H7 (cell line): ENCODE results near the gene ITIH5. TPM values are rescaled to one million over a fixed set of nuclear protein-coding genes. Genes with fewer than 3 reads are reported as not detected.

Source experiments
- DNase-seq: peaks from one replicate; pipeline ENCODE4 v3.0.0; 2012
- H3K27me3 ChIP-seq: 2 replicates; pipeline ENCODE4 v1.6.0; 2011; ENCODE audit warnings: mild to moderate bottlenecking, low read length; ENCODE audit not compliant: control insufficient read depth, insufficient read depth
- H3K36me3 ChIP-seq: replicated peaks from 2 replicates; pipeline ENCODE4 v1.5.1; 2011; ENCODE audit warnings: low read length; ENCODE audit not compliant: control insufficient read depth, insufficient read depth
- H3K4me3 ChIP-seq: 2 replicates; pipeline ENCODE4 v1.5.1; 2011; ENCODE audit warnings: low read depth, mild to moderate bottlenecking, control low read depth, low read length, moderate library complexity; ENCODE audit not compliant: insufficient read depth
- total RNA-seq: library from RNA; depleted of rRNA; stranded (reverse); fragments of >200 nt; shearing (Covaris generic); gene quantifications from 2 replicates; pipeline ENCODE4 v1.2.3, GENCODE V29; 2014

Gene ITIH5
- total RNA-seq, 1 experiment from 2014 or later, result 1.9 TPM

GRCh38 chr10:7571981-7572380, 94.8 kb downstream of the ITIH5 start:
- Histone ChIP-seq H3K27me3 (no peaks in the 10 kb centered on the region), H3K36me3 (no peaks in the 10 kb centered on the region), H3K4me3 (no peak overlapping the region)
- DNase-seq, result no peak

DNA sequence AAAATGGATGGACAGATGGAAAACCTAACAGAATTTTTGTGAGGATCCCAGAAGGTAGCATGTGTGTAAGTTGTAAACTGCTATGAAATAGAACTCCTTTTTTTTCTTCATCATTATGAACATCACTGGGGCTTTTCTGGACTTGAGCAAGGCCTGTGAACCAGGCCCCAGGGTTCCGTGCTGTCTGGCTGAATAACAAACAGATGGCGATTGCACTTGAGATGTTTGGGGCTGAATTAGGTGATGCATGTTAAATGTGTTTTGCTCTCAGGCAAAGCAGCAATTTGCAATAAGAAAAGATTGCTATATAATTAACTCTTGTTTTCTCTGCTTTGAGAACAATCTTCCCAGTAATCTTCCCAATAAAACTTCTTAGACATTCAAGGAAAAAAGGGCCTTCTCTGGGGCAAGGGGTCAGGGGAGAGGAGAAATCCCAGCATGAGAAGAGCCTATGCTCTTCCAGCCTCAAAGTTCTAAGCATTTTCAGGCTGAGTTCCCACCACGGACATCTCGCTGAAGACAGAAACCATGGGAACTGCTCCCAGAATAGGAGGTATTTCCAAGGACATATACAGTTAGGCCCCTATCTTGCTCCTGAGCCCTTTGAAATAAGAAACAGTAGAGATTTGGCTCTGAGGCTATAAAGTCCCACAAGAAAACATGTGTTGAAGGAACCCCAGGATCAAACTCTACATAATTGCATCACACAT, 98.7 kb downstream of the ITIH5 start:
- H3K4me3 ChIP-seq, result no peak overlapping the region
- H3K36me3 ChIP-seq, result no peaks in the 10 kb centered on the region
- H3K27me3 ChIP-seq, result no peaks in the 10 kb centered on the region
- no peak for DNase-seq

GRCh38 chr10:7566891-7567290, 99.9 kb downstream of the ITIH5 start:
- Histone ChIP-seq H3K27me3 (no peaks in the 10 kb centered on the region), H3K4me3 (no peak overlapping the region), H3K36me3 (no peaks in the 10 kb centered on the region)
- DNase-seq, result no peak

DNA sequence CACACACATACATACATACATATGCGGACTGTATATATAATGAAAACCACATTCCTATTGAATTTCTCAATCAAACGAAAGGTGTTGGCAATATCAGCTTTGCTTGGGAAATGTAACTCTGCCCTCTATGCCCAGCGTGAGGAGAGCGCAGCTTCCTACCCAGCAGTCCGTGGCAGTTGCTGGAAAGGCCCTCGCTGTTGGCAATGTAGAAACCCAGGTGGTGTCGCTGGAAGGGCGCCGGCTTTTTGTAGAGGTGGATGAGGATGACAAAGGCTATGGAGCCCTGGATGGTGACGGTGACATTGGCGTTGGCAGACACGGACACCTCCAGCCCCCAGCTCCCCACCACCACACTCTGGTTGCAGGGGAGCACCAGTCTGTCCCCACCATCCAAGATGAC, 100.9 kb downstream of the ITIH5 start:
- Histone ChIP-seq H3K27me3 (no peaks in the 10 kb centered on the region), H3K4me3 (no peak overlapping the region), H3K36me3 (no peaks in the 10 kb centered on the region)
- DNase-seq, result no peak

GRCh38 chr10:7563770-7564169, 103.0 kb downstream of the ITIH5 start:
- H3K4me3 ChIP-seq, result no peak overlapping the region
- no peak for DNase-seq

DNA sequence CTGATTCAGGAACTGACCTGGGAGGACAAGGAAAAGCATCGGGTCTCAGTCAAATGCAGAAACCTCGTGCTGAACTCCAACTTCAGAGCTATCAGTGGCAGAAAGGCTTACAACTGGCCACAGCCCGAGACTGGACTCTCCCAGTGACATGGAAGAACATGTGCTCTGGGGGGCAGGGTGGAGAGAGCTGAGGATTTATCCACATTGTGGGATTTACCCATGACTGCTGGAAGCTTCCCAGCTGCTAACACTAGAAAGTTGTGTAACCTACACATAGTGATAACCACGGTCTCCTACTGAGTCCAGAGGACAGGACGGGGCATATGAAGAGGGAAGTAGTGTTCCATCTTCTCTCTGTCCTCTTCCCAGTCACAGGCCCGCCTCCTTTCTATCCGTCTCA, 103.4 kb downstream of the ITIH5 start:
- no peaks in the 10 kb centered on the region for H3K36me3 ChIP-seq
- H3K27me3 ChIP-seq, result no peaks in the 10 kb centered on the region
- H3K4me3 ChIP-seq, result no peak overlapping the region
- no peak for DNase-seq

More at GRCh38 chr10:7563770-7564169, 103.0 kb downstream of the ITIH5 start:
- H3K36me3 ChIP-seq, result no peaks in the 10 kb centered on the region
- no peaks in the 10 kb centered on the region for H3K27me3 ChIP-seq

- DNase-seq, result no peak
- H3K36me3 ChIP-seq, result no peaks in the 10 kb centered on the region
- no peaks in the 10 kb centered on the region for H3K27me3 ChIP-seq
- no peak overlapping the region for H3K4me3 ChIP-seq
Measured at GRCh38 chr10:7561985-7562384, 104.8 kb downstream of the ITIH5 start.

DNA sequence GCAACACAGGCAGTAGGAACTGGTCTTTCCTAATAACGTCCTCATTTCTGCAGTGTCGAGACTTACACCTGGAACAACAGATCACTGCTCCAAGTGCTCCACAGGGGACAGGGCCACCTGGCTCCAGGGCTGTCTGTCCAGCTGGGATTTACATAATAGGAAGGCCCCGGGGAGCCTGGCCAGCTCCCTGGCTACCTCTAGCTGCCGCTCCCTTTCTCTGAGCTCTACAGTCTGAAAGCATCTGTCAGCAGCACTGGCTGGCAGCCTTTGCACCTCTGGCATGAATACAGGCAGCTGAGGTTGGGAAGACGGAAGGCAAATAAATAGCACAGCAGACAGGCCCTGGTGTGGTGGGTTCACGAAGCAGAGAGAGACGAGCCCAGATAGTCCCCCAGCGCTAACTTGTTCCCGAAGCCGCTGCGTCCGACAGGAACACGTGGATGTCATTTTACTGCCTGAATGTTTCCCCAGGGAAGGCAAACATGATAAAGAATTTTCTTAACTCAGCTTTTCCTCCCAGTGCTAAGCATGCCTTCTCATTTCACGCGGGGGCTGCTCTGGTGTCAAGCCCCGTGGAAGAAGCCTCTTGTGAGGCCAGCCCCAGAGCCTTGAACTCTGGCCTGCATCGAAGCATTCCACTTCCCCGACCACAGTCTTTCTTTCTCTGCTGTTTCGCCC, 105.4 kb downstream of the ITIH5 start:
- no peak overlapping the region for H3K4me3 ChIP-seq
- no peaks in the 10 kb centered on the region for H3K27me3 ChIP-seq
- DNase-seq, result peak; percentile 51
- no peaks in the 10 kb centered on the region for H3K36me3 ChIP-seq

- H3K27me3 ChIP-seq, result no peaks in the 10 kb centered on the region
- DNase-seq, result no peak
- no peak overlapping the region for H3K4me3 ChIP-seq
- no peaks in the 10 kb centered on the region for H3K36me3 ChIP-seq
Measured at GRCh38 chr10:7560519-7560918, 106.2 kb downstream of the ITIH5 start.

GRCh38 chr10:7559386-7559785, 107.4 kb downstream of the ITIH5 start:
- H3K27me3 ChIP-seq, result no peaks in the 10 kb centered on the region
- no peaks in the 10 kb centered on the region for H3K36me3 ChIP-seq
- H3K4me3 ChIP-seq, result no peak overlapping the region
- DNase-seq, result no peak

DNA sequence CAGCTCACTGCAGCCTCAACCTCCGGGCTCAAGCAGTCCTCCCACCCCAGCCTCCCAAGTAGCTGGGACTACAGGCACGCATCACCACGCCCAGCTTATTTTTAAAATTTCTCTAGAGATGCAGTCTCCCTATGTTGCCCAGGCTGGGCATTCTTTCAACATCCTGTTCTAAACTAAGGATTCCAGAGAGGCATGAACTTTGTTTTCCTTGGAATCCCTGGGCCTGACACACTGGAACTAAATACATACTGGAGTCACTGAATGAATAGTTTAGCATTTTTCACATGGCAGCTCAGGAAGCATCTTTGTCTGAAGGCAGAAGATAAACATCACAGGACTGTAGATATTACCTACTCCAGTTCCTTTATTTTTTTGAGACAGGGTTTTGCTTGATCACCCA, 108.7 kb downstream of the ITIH5 start:
- Histone ChIP-seq H3K36me3 (no peaks in the 10 kb centered on the region), H3K27me3 (no peaks in the 10 kb centered on the region), H3K4me3 (no peak overlapping the region)
- DNase-seq, result no peak

DNA sequence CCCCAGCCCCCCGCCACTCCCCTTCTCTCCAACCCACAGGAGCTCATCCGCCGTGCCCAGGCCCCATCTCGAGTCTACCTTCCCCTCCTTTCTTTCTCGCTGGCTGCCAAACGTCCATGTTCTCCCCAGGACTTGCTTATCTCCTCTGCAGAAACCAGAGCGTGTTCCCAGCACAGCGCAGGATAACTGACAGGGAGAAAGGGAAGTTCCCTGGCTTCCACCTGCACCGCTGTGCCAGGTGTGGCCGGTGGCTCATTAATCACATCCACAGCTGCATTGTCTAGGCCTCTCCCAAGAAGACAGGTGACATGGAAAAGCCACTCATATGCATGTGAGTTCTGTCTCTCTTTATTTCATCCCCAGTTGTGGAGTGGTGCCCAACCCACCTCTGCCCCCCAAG, 113.2 kb downstream of the ITIH5 start:
- H3K36me3 ChIP-seq, result no peaks in the 10 kb centered on the region
- no peaks in the 10 kb centered on the region for H3K27me3 ChIP-seq
- no peak overlapping the region for H3K4me3 ChIP-seq
- no peak for DNase-seq

GRCh38 chr10:7551950-7552716, 114.6 kb downstream of the ITIH5 start:
- no peaks in the 10 kb centered on the region for H3K36me3 ChIP-seq
- H3K27me3 ChIP-seq, result no peaks in the 10 kb centered on the region
- DNase-seq, result peak; percentile 73
- no peak overlapping the region for H3K4me3 ChIP-seq

GRCh38 chr10:7551289-7551688, 115.5 kb downstream of the ITIH5 start:
- DNase-seq, result no peak
- Histone ChIP-seq H3K36me3 (no peaks in the 10 kb centered on the region), H3K4me3 (no peak overlapping the region), H3K27me3 (no peaks in the 10 kb centered on the region)

GRCh38 chr10:7550013-7550412, 116.8 kb downstream of the ITIH5 start:
- Histone ChIP-seq H3K27me3 (no peaks in the 10 kb centered on the region), H3K36me3 (no peaks in the 10 kb centered on the region), H3K4me3 (no peak overlapping the region)
- no peak for DNase-seq
